ENCODE data around the gene CCT7.

CCT7 gene

DNA sequence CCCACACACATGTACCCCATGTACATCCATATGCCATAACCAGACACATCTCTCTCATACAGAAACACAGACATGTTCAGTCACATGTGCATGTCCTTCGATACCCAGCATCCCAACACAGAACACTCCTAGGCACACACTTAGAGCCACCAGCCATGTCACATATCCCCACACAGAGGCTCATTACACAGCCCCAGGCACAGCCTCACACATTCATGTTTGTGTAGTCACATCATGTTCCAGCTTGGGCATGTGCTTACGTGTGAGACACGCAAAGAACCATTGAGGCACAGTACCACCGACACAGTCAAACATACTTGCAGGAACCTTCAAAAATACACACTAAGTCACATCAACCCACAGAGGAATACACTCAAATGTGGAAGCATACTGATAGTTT lies 32.9 kb downstream of the CCT7 start:
- no peak for DNase-seq (ENCODE audit: low read depth in 2 of 3, low spot score in 2 of 3)

DNA sequence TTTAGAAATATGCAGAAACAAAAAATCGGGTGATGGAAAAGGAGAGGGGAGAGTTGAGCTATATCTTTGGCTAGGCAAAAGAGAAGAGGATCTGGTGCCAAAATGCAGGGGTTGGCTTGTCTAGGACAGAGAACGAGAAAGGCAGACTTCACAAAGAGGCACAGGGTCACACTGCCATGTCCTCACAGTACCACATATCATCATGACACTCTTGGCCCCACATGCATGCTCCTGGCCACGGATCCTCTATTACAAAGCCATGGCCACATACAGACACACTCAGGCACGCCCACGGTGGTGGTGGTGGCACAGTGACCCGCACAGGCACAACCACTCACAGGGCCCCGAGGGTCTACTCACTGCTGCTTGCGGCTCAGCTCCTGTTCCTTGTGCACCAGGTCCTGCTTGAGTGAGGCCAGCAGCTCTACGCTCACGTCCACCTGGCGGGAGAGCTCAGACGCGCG lies 34.3 kb downstream of the CCT7 start:
- DNase-seq (ENCODE audit: low read depth in 2 of 3, low spot score in 2 of 3): no peak

DNA sequence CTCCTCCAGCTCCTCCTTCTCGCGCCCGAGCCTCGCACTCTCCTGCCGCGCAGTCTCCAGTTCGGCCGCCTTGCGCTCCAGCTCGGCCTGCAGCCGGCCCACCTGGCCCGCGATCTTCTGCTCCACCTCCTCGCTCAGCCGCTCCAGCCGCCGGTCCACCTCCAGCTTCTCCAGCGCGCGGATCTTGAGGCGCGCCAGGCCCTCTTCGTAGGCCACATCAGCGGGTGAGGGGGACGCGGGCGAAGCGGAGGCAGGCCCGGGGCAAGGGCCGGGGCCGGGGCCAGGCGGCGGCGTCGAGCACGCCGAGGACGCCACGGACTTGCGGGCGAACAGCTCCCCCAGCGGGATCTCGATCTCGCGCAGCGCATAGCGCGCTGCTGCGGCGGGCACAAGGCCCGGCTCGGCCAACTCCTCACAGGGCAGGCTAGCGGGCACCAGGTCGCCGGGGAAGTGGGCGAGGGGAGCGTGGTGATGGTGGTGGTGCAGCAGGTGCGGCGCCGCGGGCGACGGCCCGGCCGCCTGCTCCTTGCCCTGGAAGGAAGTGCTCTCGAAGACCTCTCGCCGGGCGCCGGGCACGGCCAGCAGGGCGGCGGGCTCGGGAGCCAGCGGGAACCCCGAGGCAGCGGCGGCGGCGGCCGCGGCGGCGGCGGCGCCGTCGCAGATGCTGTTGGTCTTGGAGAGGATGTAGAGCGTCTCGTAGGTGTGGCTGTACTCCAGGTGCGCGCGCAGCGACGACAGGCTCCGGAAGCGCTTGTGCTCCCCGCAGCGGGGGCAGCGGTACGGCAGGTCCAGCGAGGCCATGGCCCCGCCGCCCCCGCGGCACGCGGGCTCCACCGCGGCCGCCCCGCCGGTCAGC lies 35.0 kb downstream of the CCT7 start:
- DNase-seq (ENCODE audit: low read depth in 2 of 3, low spot score in 2 of 3): peak; percentile 42 to 46 (median 42)

DNA sequence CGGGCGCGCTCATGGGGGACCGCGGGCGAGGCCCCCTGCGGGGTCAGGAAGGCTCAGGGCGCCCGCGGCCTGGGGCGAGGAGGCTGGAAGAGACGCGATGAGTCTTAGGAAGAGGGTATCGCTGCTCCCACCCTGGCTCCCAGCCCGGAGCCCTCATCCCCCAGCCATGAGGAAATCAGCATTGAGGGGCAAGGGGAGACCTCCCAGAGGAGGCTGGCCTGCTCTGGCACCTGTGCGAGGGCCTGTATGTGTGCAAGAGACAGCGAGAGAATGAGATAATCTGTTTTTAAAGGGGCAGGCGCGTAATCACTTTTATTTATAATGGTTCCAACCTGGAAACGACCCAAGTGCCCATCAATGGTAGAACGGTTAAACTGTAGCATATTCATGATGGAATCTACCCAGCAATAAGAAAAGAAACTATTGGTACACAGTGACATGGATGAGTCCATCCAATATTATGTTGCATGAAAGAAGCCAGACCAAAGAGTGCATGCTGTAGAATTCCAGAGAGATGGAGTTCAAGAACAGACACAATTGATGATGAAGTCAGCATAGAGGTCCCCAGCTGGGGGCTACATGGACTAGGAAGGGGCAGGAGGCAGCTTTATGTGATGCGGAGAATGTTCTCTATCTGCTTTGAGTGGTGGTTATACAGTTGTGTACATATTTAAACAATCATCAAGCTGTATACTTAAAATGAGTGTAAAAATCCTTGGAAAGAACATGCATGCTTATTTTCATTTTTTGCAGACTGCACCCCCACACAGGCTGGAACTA lies 35.8 kb downstream of the CCT7 start:
- no peak for DNase-seq (ENCODE audit: low read depth in 2 of 3, low spot score in 2 of 3)

GRCh38 chr2:73272270-73272669 lies 38.2 kb downstream of the CCT7 start:
- DNase-seq (ENCODE audit: low read depth in 2 of 3, low spot score in 2 of 3): no peak

GRCh38 chr2:73279852-73280251 lies 45.7 kb downstream of the CCT7 start:
- DNase-seq (ENCODE audit: low read depth in 2 of 3, low spot score in 2 of 3): no peak

- no peak for DNase-seq (ENCODE audit: low read depth in 2 of 3, low spot score in 2 of 3)
Observed at GRCh38 chr2:73281244-73281643, 47.1 kb downstream of the CCT7 start.

GRCh38 chr2:73282924-73283544 lies 48.9 kb downstream of the CCT7 start:
- no peak for DNase-seq (ENCODE audit: low read depth in 2 of 3, low spot score in 2 of 3)

GRCh38 chr2:73283545-73284295 lies 49.6 kb downstream of the CCT7 start:
- DNase-seq (ENCODE audit: low read depth in 2 of 3, low spot score in 2 of 3): peak in 1 of 3 experiments; percentile 9

GRCh38 chr2:73284296-73285158 lies 50.4 kb downstream of the CCT7 start, which contains the start of gene FBXO41:
Gene FBXO41 (minus strand): TSS chr2:73284478. CDS start chr2:73269630, 14,848 bp downstream.
- DNase-seq (ENCODE audit: low read depth in 2 of 3, low spot score in 2 of 3): peak; percentile 54 to 64 (median 60)

GRCh38 chr2:73285159-73285739 lies 51.1 kb downstream of the CCT7 start:
- no peak for DNase-seq (ENCODE audit: low read depth in 2 of 3, low spot score in 2 of 3)

DNA sequence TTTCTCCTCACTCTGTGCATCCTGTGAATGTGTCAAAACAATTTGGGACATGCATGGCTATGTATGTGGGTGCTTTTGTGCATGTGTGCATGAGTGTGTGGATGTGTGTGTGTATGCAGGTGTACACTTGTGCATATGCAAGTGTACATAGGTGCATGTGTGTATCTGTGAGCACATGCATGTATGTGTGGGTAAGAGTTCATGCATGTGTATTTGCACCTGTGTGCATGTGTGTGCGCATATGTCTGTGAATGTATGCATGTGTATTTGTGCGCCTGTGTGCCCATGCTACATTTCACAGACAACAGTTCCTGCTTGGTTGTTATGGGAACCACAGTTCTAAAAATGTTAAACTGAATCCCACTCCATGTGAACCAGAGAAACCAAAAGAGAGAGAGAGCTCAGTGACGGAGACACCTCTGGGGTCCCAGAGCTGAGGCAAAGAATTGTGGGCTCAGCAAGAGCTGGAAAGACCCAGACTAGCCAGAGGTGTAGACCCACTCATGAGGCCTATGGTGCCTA lies 52.1 kb downstream of the CCT7 start:
- DNase-seq (ENCODE audit: low read depth in 2 of 3, low spot score in 2 of 3): no peak

DNA sequence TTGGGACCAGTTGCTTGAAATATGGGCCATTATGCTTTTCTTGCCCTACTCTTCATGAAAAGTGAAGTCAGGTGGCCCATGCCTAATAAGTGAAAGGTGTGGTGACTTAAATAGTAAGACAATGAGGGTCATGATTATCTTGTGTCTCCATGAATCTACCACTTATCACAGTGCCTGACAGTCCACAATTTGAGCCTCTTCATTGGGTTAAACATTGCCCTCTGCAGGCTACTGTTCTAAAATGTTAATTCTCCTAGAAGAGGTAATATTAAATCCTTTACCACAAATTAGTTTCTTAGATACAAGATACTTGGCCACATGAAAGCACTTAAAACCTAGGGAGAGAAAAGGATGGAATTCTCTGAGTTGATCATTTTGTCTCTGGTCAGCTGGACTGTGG lies 55.2 kb downstream of the CCT7 start:
- no peak for DNase-seq (ENCODE audit: low read depth in 2 of 3, low spot score in 2 of 3)

GRCh38 chr2:73290049-73290839 lies 56.1 kb downstream of the CCT7 start:
- no peak for DNase-seq (ENCODE audit: low read depth in 2 of 3, low spot score in 2 of 3)

- peak in 1 of 3 experiments; percentile 24 for DNase-seq (ENCODE audit: low read depth in 2 of 3, low spot score in 2 of 3)
Observed at GRCh38 chr2:73291093-73291460, 57.0 kb downstream of the CCT7 start.

DNA sequence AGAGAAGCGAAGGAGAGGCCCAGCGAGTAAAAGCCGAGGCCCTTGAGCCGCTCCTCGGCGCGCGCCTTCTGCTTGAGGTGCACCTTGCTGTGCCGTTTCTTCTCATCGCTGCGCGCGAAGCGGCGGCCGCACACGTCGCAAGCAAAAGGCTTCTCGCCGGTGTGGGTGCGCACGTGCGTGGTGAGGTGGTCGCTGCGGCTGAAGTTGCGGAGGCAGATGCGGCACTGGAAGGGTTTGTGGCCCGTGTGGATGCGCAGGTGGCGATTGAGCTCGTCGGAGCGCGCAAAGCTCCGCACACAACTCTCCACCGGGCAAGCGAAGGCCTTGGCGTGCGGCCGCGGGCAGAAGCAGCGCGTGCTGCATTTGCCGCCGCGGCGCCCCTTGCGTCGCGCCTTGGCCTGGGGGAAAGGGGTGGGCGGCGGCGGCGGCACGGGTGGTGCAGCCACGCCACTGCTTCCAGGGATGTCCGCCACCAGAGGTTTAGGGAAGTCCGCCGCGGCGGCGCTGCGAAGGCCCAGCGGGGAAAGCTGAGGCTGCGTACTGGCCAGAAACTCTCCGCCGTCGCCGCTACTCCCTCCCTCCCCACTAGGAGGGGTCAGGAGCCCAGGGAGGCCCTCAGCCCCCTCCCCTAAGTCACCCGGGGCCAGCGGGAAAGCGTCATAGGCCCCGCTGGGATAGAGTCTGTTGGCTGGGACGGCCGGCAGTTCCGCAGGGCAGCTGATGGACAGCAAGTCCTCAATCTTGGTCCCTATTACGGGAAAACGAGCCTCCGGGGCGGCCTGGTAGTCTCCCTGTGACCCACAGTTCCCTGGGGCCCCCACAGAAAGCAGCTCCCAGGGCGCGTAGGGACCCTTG lies 57.6 kb downstream of the CCT7 start:
- DNase-seq (ENCODE audit: low read depth in 2 of 3, low spot score in 2 of 3): no peak

DNA sequence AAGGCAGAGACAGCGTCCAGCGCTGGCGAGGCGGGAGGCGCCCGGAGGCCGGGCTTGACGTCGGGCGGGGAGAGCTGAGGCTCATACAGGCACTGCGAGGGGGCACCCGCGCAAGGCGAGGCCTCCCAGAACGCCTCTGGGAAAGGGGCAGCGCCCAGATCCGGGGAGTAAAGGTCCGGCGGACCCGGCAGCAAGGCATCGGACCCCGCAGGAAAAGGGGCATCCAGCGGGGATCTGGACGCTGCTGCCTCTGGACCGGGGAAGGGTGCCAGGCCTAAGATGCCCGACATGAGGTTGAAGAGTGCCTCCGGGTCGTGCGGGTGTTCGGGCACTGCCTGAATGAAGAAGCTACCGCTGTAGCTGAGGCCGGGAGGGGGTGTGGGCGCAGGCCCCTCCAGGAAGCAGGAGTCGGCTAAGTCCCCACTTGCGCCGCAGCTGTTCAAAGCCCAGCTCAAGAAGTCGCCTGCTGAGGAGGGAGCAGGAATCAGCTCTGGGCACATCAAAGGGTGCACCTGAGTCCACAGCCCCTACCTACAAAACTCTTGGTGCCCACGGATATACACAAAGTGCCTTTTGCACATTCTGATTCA lies 58.3 kb downstream of the CCT7 start:
- DNase-seq (ENCODE audit: low read depth in 2 of 3, low spot score in 2 of 3): no peak
